Activated CD4-positive, alpha-beta T cell treated with anti-CD3 and anti-CD28 coated beads, Interleukin-2, Interleukin-6, amounts not matched to agents 100 ng/mL and 50 ng/mL, durations not matched to agents 16 hours and 8 hours (primary cell): ENCODE measurements around the gene POLH.
A peak's percentile ranks its signal among the peaks of the same experiment; 100 is the strongest.
"Not testable (repeated sequence)": the region's sequence is repeated elsewhere in the genome, so short reads cannot be mapped to it uniquely, and the experiment has no call there.

ENCODE experiments used
- DNase-seq: peaks from one replicate; pipeline ENCODE4 v3.0.0-alpha.2; 2020

The POLH gene

GRCh38 chr6:43575772-43576551 is at the start of gene POLH, which contains the start of gene XPO5:
Gene POLH, plus strand, starts transcription at chr6:43576185. Its CDS starts 6,135 bp downstream, at chr6:43582320.
Gene XPO5, minus strand, starts transcription at chr6:43576038. Its CDS starts 174 bp downstream, at chr6:43575864.
- DNase-seq: peak; percentile 95

GRCh38 chr6:43532201-43532600 is 43.8 kb upstream of the POLH start:
- no peak for DNase-seq

- DNase-seq: not testable (repeated sequence)
Observed at GRCh38 chr6:43538986-43539385, 37.0 kb upstream of the POLH start.

DNA sequence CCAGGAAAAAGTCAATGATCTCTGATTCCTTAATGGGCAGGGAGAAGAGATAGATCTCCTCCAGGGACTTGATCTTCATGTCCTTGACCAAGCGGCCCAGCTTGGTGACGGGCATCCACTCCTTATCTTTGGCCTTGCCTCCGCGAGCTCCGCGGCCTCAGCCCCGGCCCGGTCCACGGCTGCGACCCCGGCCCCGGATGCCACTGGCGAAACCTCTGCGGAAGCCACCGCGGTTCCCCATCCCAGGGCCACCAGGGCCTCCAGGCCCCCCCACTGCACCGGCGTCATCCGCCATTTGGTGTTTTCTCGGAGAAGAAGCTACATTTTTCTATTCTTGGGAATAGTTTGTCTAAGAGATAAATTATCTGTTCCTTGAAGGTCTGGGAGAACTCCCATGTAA is 36.6 kb upstream of the POLH start:
- DNase-seq: not testable (repeated sequence)

- no peak for DNase-seq
Observed at GRCh38 chr6:43540507-43540906, 35.5 kb upstream of the POLH start.

- no peak for DNase-seq
Observed at GRCh38 chr6:43541774-43542471, 34.1 kb upstream of the POLH start.

DNA sequence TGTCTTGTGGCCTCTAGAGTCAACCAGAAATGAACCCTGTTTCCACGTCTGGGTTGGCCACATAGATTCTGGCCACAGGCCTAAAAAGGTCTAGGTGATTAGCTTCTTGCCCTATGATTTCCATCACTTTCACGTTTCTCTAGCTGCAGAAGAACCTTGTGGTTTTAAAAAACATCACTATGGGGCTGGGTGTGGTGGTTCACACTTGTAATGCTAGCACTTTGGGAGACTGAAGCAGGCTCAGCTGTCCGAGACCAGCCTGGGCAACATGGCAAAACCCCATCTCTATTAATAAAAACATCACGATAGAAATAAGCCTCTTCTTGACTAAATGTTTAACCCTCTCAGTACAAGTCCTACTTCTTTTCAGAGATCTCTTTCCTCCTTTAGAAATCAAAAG is 31.5 kb upstream of the POLH start:
- DNase-seq: no peak

DNA sequence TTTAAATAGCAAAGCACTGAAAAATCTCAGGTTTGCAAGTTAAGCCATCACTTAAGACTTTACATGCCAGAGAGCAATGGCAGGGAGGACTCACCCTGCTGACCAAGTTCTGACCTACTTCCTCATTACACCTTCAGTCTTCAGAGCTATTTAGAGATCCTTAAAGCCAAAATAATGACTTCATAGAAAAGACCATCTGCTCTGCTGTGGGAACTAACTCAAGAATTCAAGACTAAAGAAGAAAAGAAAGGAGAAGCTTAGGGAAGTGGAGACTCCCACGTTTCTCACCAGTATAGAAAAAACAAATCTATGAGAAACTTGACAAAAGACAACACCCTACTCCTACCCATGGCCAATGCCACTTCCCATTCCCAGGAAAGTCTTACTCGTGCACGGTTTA is 28.8 kb upstream of the POLH start:
- DNase-seq: no peak

GRCh38 chr6:43557620-43558019 is 18.4 kb upstream of the POLH start:
- DNase-seq: not testable (repeated sequence)

DNA sequence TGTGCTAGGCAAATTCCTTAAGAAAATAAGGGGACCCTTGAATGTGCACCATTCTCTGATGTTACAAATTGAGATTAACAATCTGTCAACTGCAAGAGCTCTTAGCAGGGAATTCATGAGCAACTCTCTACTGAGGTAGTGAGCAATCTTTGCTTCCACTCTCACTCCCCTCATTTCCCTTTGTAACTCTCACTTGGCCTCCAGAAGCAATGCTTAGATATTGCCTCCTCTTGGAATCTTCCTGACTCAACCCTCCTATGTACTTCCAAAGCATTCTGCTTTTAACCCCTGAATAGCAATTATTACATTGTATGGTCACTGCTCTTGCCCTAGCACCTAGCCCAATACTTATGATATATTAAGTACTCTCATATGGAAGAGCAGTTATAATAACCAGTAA is 16.7 kb upstream of the POLH start:
- no peak for DNase-seq

- DNase-seq: peak; percentile 86
Observed at GRCh38 chr6:43570876-43571441, 5.0 kb upstream of the POLH start.

DNA sequence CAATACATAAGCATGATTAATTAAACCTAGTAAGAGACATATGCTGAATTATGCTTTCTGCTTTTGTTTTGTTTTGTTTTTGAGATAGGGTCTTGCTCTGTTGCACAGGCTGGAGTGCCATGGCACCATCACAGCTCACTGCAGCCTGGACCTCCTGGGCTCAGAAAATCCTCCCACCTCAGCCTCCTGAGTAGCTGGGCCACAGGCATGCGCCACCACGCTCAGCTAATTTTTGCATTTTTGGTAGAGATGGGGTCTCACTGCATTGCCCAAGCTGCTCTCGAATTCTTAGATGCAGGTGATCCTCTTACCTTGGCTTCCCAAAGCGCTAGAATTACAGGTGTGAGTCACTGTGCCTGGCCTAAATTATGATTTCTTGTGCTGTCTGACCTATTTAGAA is 4.0 kb upstream of the POLH start:
- DNase-seq: no peak

- DNase-seq: peak; percentile 33
Observed at GRCh38 chr6:43575105-43575771, 747 bp upstream of the POLH start.

GRCh38 chr6:43578748-43579147 is 2.8 kb downstream of the POLH start:
- no peak for DNase-seq

DNA sequence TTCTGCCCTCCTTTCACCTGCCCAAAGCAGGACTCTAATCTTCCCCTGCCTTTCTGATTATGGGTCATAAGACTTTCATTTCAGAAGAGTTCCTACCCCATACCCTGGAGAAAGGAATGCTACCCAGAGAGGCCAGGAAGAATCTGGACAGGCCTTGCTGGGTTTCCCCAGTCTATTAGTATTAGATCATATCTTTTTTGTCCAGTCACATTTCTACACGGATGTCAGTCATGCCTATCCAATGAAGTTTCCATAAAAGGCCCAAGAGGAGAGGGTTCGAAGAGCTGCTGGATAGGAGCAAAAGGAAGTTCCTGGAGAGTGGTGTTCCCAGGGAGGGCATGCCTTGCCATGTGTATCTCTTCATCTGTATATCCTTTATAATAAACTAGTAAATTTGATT is 3.2 kb downstream of the POLH start:
- DNase-seq: no peak

DNA sequence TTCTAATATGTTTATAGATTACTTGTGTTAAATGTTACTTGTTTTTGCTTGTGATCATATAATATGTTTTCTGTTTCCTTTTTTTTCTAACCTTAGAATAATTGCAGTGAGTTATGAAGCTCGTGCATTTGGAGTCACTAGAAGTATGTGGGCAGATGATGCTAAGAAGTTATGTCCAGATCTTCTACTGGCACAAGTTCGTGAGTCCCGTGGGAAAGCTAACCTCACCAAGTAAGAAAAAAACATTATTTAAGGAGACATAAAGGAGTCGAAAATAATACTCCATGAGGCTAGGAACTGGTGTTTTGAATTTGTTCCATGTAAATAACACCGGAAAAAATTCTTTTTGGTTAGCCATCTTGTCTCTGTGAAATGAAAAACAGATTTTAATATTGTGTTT is 6.9 kb downstream of the POLH start:
- DNase-seq: no peak

DNA sequence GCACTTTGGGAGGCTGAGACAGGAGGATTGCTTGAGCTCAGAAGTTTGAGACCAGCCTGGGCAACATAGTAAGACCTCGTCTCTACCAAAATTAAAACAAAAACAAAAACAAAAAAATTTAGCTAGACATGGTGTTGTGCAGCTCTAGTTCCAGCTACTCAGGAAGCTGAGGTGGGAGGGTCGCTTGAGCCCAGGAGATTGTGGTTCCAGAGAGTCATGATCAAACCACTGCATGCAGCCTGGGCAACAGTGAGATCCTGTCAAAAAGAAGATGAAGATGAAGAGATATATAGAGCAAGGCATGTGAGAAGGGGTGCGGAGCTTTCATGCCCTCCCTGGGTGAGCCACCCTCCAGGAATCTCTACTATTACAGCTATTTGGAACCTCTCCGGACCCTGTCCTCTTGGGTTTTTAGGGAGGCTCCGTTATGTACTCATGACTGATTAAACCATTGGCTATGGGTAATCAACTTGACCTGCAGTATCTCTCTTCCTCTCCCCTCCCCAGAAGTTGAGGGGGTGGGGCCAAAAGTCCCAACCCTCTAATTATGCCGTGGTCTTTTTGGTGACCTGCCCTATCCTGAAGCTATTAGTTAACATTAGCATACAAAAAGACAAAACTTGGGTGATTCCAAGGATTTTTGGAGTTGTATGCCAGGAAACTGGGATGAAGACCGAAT is 9.0 kb downstream of the POLH start:
- peak; percentile 18 for DNase-seq

DNA sequence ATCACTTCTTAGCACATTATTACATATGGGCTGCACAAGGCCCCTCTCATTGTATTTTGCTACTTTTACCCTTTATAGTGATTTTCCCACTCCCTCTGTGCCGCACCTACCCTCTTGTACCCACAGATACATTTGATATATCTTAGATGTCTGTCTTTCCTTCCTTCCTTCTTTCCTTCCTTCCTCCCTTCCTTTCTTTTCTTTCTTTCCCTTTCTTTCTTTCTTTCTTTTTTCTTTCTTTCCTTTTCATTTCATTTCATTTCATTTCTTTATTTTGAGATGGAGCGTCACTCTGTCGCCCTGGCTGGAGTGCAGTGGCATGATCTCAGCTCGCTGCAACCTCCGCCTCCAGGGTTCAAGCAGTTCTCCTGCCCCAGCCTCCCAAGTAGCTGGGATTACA is 12.2 kb downstream of the POLH start:
- DNase-seq: no peak

DNA sequence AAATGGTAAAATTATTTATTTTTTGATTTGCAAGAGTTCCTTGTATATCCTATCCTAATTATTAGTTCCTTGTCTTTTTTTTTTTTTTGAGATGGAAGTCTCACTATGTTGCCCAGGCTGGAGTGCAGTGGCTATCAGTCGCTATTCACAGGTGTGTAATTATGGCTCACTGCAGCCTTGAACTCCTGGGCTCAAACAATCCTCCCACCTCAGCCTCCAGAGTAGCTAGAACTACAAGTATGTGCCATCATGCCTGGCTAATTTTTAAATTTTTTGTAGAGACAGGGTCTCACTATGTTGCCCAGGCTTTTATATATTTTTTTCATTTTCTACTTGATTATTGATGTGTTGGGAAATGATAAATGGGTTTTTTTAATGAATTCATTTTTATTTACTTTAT is 13.6 kb downstream of the POLH start:
- not testable (repeated sequence) for DNase-seq

DNA sequence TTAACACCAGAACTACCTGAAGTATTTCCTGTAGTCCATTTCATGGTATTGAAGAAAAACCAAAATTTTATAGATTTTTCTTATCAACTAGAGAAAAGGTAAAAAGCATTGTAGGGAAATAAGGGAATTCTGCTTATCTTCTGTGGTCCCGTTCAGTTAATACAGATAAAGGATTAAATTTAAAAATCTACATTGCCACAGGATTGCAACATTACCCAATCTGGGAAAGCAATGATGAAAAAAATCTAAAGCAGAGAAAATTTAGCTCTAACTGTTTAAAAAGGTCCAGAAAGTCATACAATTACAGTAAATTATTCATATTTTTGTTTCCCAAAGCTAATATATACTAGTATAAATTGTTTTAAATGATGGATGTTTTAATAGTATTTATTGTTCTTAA is 18.0 kb downstream of the POLH start:
- no peak for DNase-seq

DNA sequence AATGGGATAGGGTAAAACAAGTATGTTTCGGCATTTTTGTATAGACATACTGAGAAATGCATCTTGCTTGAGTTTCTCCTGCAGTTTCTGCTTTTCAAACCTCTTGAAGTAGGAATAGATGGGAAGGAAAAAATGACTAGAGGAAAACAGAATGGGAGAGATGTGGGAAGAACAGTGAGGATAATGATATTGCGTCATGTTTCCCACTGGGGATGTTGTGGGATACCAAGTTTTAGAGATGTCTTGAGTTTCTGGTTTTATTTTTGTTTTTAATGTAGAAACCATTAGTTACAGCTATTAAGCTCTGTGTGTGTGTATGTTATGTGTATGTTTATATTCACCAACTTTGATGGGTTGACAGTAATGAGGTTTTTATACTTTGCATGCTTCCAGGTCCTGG is 24.6 kb downstream of the POLH start:
- no peak for DNase-seq

DNA sequence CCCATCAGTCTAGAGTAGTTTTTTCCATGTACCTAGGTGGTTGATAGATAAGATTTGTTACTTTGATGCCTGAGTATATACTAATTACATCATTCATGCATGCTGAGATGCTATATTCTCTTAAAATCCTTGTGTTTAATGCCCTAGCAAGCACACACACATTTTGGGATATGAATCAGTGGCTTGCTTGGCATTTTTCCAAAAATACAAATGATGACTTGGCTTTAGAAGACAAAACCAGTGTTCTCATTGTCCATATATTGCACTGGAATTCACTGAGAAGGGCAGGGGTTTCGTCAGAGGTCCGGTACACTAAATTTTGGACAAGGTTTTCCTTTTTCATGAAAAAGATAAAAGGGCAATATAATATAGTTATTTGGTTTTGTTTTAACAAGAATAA is 28.2 kb downstream of the POLH start:
- DNase-seq: no peak

DNA sequence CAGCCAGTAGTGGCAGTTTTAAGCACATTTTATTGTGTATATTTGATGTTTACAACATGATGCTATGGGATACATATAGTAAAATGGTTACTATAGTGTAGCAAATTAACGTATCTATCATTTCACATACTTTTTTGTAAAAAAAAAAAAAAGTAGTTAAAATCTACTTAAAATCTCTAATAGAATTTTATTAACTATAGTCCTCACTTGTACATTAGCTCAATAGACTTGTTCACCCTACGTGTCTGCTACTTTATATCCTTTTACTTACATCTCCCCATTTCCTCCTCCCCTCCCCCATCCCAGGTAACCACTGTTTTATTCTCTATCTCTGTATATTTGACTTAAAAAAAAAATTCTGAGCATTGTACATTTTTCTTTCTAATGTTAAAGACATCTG is 30.0 kb downstream of the POLH start:
- no peak for DNase-seq
